HEK293T (cell line): ENCODE measurements around the gene VTCN1.
A peak's percentile ranks its signal among the peaks of the same experiment; 100 is the strongest.

ENCODE experiments used
- CTCF ChIA-PET: fragments of 350-600 bp; formaldehyde crosslinking; extraction: SDS; loops from one replicate; lab custom pipeline; 2021; ENCODE audit warnings: antibody characterized with exemption, inconsistent platforms; lab: Yijun Ruan, JAX
- POLR2A ChIA-PET: fragments of 350-600 bp; formaldehyde crosslinking; extraction: SDS; loops from one replicate; lab custom pipeline; 2020; ENCODE audit warnings: antibody characterized with exemption, inconsistent platforms; lab: Yijun Ruan, JAX
- DNase-seq: peaks from one replicate; pipeline ENCODE4 v3.0.0; 2012; ENCODE audit warnings: mixed read lengths; ENCODE audit errors: extremely low spot score
- ARNT ChIP-seq: fragments of 450-650 bp; IDR thresholded peaks from 2 replicates; pipeline ENCODE4 v1.6.1; 2017; ENCODE audit warnings: mild to moderate bottlenecking
- BHLHE40 ChIP-seq: fragments of 450-650 bp; IDR thresholded peaks from 2 replicates; pipeline ENCODE4 v1.6.1; 2016; ENCODE audit warnings: mild to moderate bottlenecking, moderate library complexity, borderline replicate concordance
- CTBP1 ChIP-seq: fragments of 450-650 bp; IDR thresholded peaks from 2 replicates; pipeline ENCODE4 v1.6.1; 2016; ENCODE audit warnings: borderline replicate concordance
- ELF4 ChIP-seq: fragments of 450-650 bp; IDR thresholded peaks from 2 replicates; pipeline ENCODE4 v1.6.1; 2017; ENCODE audit warnings: antibody characterized with exemption
- FOXA1 ChIP-seq: fragments of 450-650 bp; IDR thresholded peaks from 2 replicates; pipeline ENCODE4 v1.6.1; 2016; ENCODE audit warnings: mild to moderate bottlenecking
- FOXK2 ChIP-seq: fragments of 450-650 bp; IDR thresholded peaks from 2 replicates; pipeline ENCODE4 v1.6.1; 2016; ENCODE audit warnings: mild to moderate bottlenecking
- FOXM1 ChIP-seq: fragments of 450-650 bp; IDR thresholded peaks from 2 replicates; pipeline ENCODE4 v1.6.1; 2017; ENCODE audit warnings: mild to moderate bottlenecking, borderline replicate concordance
- HDGF ChIP-seq: fragments of 450-650 bp; IDR thresholded peaks from 2 replicates; pipeline ENCODE4 v1.6.1; 2017; ENCODE audit warnings: antibody characterized with exemption, borderline replicate concordance
- LEF1 ChIP-seq: fragments of 450-650 bp; IDR thresholded peaks from 2 replicates; pipeline ENCODE4 v1.6.1; 2017; ENCODE audit warnings: mild to moderate bottlenecking, borderline replicate concordance
- NFRKB ChIP-seq: fragments of 450-650 bp; IDR thresholded peaks from 2 replicates; pipeline ENCODE4 v1.6.1; 2016; ENCODE audit warnings: mild to moderate bottlenecking, moderate library complexity
- SP1 ChIP-seq: fragments of 450-650 bp; IDR thresholded peaks from 2 replicates; pipeline ENCODE4 v1.6.1; 2017
- SUZ12 ChIP-seq: fragments of 450-650 bp; IDR thresholded peaks from 2 replicates; pipeline ENCODE4 v1.6.1; 2016; ENCODE audit warnings: mild to moderate bottlenecking
- TARDBP ChIP-seq: fragments of 450-650 bp; IDR thresholded peaks from 2 replicates; pipeline ENCODE4 v1.6.1; 2016
- ZNF384 ChIP-seq: fragments of 450-650 bp; IDR thresholded peaks from 2 replicates; pipeline ENCODE4 v1.6.1; 2016
- TF ChIP-seq, protein P1 (sequence below): fragments of 450-650 bp; IDR thresholded peaks from 2 replicates; pipeline ENCODE4 v1.6.1; 2016

VTCN1 gene

DNA sequence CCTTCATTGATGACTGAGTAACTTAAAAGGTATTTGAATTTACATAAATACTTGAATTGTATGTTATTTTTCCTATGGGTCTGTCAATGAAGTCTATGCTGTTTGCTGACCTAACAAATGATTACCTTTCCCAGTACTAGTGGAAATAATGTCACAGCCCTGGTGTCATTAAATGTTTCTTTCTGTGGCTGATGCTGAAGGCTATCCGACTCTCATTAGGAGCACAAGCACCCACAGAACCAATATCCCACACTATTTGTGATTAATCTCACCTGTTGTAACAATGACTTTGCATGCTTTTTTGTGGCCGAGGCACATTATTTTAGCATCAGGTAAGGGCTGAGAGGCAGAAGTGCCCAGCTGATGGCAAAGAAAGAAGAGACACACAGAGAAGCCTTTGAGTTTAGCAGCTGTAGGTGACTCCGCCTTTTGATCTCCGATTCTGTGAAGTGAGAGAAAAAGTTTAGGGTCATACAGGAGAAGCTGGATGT, 63.3 kb downstream of the VTCN1 start:
- TF ChIP-seq, protein P1, sequence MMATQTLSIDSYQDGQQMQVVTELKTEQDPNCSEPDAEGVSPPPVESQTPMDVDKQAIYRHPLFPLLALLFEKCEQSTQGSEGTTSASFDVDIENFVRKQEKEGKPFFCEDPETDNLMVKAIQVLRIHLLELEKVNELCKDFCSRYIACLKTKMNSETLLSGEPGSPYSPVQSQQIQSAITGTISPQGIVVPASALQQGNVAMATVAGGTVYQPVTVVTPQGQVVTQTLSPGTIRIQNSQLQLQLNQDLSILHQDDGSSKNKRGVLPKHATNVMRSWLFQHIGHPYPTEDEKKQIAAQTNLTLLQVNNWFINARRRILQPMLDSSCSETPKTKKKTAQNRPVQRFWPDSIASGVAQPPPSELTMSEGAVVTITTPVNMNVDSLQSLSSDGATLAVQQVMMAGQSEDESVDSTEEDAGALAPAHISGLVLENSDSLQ = no peak
- ChIA-PET CTCF (interaction anchor here (0.6 to 1.6 kb wide), 2 partner anchors 19 kb away, joined by 4 to 7 read pairs; no protein-coding TSS in a partner anchor), POLR2A (interaction anchor here (0.7 kb wide), 1 partner anchor 34 kb away, joined by 3 read pairs; no protein-coding TSS in a partner anchor)
- no peak for DNase-seq

DNA sequence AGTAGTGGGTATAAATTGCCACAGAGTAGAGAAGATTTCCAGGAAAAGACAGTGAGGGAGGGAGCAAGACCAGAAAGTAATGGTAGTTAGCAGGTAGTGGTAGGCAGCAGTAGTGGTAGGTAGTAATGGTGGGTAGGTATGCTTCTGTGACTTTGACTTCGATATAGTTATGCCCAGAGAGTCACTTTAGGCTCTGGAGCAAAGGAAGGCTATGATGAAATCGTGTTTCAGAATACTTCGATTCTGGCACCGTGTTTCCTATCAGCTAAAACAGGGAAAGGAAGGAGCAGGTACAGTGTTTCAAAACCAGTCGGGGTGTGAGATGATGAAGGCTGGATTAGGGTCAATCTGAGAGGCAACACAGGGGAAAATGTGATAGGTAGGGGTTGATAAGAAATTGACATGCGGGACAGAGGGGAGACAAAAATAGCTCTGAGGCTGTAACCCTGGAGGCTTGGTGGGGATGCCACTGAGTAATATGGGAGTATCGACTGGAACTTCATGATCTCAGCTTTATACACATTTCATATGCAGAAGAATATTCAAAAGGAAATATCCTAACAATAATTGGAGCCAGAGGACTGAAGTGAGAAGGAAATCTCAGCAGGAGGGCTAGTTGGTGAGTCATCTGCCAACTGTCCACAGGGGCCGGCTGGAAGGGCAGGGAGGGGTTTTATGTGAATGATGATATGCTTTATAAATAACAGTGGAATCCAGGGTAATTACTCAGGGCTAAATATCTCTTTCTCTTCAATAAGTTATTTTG, 64.0 kb downstream of the VTCN1 start:
- TF ChIP-seq FOXK2 (no peak), CTBP1 (0 out of 2 replicates have a peak, but pooled peaks have one; percentile 17)
- DNase-seq = peak; percentile 59
- CTCF ChIA-PET = interaction anchor here (0.6 to 1.6 kb wide), 2 partner anchors 18 to 23 kb away, joined by 4 to 7 read pairs; no protein-coding TSS in a partner anchor
- POLR2A ChIA-PET = no interaction called here

DNA sequence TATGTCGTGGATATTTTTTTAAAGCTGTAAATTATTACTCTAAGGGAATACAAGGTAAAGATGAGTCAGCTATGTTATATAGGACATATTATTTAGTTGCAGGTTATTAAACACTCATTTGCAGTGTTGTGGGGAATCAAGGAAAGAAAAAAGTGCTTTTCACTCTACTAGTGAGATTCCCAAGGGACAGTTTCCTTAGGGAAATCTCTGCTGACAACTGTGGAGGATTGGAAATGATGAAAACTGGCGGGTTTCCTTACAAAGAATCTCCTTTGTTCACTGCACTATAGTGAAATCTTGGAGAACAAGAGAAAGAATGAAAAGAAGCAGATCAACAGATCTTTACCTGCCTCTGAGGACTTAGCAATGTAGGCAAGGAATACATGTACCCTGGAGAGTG, 64.7 kb downstream of the VTCN1 start:
- POLR2A ChIA-PET = no interaction called here
- DNase-seq = no peak
- CTCF ChIA-PET = interaction anchor here (0.6 to 1.6 kb wide), 2 partner anchors 17 to 22 kb away, joined by 4 to 7 read pairs; no protein-coding TSS in a partner anchor
- TF ChIP-seq ARNT = no peak
- TF ChIP-seq ZNF384 = no peak
- TF ChIP-seq SP1 = no peak
- TF ChIP-seq TARDBP = no peak
- no peak for TF ChIP-seq SUZ12
- no peak for TF ChIP-seq CTBP1
- TF ChIP-seq ELF4 = no peak
- no peak for TF ChIP-seq FOXA1
- TF ChIP-seq LEF1 = no peak
- TF ChIP-seq, protein P1 = no peak
- no peak for TF ChIP-seq BHLHE40
- TF ChIP-seq NFRKB = no peak

DNA sequence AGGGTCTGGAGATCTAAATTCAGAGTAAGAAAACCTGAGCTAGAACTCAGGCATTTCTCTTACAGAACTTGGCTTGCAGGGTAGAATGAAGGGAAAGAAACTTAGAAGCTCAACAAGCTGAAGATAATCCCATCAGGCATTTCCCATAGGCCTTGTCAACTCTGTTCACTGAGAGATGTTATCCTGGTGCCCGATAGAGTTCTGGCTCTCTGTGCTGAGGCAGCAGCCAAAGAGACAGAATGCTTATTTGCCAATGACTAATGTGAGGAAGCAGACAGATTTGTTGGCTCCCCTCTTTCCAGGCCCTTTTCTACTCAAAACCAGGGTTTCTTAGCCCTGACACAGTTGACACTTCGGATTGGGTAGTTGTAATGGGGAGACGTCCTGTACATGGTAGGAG, 66.9 kb downstream of the VTCN1 start:
- ChIA-PET POLR2A (no interaction called here), CTCF (no interaction called here)
- DNase-seq = no peak
- no peak for TF ChIP-seq FOXK2
- no peak for TF ChIP-seq NFRKB
- TF ChIP-seq ARNT = no peak
- TF ChIP-seq FOXA1 = no peak
- TF ChIP-seq, protein P1 = no peak
- TF ChIP-seq FOXM1 = no peak
- no peak for TF ChIP-seq LEF1
- TF ChIP-seq TARDBP = no peak
- TF ChIP-seq SUZ12 = no peak
- no peak for TF ChIP-seq HDGF
- no peak for TF ChIP-seq ELF4

DNA sequence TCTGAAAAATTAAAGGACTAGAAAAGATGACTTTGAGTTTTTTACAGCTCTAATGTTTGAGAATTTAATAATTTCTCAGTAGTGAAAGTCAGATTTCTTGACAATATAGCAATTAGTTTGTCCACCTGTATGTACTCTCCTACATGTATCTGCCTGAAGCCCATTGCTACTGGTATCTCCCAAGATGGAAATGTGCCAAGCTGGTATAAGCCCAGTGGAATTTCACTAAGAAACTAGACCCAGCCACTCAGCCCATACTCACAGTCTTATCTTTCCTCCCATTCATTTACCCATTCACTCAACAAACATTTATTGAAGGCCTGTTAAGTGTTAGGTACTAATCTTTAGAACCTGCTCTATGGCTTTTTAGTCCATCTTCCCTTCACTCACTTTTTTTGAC, 67.6 kb downstream of the VTCN1 start:
- no peak for TF ChIP-seq SUZ12
- TF ChIP-seq LEF1 = no peak
- TF ChIP-seq ARNT = no peak
- no peak for TF ChIP-seq ZNF384
- no peak for TF ChIP-seq FOXA1
- TF ChIP-seq HDGF = no peak
- TF ChIP-seq BHLHE40 = no peak
- no peak for TF ChIP-seq ELF4
- no peak for TF ChIP-seq TARDBP
- no peak for TF ChIP-seq FOXK2
- no peak for TF ChIP-seq FOXM1
- TF ChIP-seq SP1 = no peak
- DNase-seq = no peak
- POLR2A ChIA-PET = no interaction called here
- CTCF ChIA-PET = no interaction called here

DNA sequence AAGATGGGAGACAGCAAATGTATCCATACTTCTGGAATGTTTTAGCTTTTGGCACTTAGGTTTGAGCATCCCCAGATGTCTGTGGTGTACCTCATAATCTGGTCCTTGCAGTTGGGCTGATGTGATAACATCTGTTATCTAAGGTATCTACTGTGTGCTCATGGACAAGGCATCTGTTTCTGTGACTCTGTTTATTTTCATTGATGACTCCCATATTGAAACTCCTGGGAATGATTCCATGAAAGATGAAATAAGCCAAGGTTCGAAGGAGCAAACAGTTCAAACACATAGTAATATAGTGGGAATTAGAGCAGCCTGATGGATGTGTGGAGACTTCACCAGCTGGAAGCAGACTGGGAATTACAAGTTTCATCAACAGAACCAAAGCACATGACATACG, 68.5 kb downstream of the VTCN1 start:
- ChIA-PET POLR2A (no interaction called here), CTCF (no interaction called here)
- TF ChIP-seq ARNT (no peak), NFRKB (no peak), CTBP1 (no peak), HDGF (no peak), FOXK2 (no peak), BHLHE40 (no peak), LEF1 (no peak), SUZ12 (no peak), ZNF384 (no peak), ELF4 (no peak), FOXM1 (no peak), TARDBP (no peak)
- TF ChIP-seq, protein P1 = no peak
- no peak for DNase-seq
